Loucy (cell line): Measurements from ENCODE around the gene BRIP1.

Source experiments
- CTCF ChIP-seq: fragments of 200-600 bp; sonication (generic); conservative IDR thresholded peaks from 2 replicates; pipeline ENCODE4 v1.5.1; 2014; ENCODE audit warnings: mild to moderate bottlenecking, antibody characterized with exemption, low read length
- EZH2phosphoT487 ChIP-seq: fragments of 200-600 bp; IDR thresholded peaks from 2 replicates; pipeline ENCODE4 v1.6.1; 2018; ENCODE audit warnings: antibody characterized with exemption, mild to moderate bottlenecking, moderate library complexity, borderline replicate concordance

DNA sequence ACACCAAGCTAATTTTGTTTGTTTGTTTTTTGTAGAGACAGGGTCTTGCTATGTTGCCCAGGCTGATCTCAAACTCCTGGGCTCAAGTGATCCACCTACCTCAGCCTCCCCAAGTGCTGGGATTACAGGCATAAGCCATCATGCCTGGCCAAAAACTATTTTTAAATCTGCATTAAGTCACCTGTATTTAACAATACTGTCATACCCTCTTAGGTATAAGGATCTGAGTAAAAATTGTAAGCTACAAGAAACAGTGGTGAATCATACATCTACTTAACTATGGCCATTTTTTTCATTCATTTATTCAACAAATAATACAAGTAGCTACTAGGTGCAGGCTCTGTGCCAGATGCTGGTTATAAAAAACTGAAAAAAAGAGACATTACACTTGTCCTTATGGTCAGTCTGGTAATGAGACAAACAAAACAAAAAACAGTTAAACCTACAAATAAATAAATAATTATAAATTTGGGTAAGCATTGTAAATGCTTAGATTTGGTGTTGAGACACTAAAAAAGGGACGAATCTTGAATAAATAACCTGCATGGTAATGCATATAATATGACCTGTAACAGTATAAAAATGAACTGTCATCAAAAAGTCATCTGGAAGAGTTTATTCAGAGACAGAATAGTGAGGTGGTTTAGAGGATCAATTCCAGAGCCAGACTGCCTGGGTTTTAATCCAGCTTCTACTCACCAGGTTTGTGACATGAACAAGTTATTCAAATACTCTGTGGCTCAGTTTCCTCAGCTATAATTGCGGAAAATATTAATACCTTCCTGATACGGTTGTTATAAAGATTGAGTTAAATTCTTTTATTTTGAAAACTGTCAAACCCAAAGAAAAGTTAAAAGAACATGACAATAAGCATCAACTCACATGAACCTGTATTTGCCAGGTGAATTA is 26.8 kb downstream of the BRIP1 start:
- TF ChIP-seq EZH2phosphoT487 (no peak), CTCF (no peak)
